Measurements from ENCODE around the gene ORAI3.

DNA sequence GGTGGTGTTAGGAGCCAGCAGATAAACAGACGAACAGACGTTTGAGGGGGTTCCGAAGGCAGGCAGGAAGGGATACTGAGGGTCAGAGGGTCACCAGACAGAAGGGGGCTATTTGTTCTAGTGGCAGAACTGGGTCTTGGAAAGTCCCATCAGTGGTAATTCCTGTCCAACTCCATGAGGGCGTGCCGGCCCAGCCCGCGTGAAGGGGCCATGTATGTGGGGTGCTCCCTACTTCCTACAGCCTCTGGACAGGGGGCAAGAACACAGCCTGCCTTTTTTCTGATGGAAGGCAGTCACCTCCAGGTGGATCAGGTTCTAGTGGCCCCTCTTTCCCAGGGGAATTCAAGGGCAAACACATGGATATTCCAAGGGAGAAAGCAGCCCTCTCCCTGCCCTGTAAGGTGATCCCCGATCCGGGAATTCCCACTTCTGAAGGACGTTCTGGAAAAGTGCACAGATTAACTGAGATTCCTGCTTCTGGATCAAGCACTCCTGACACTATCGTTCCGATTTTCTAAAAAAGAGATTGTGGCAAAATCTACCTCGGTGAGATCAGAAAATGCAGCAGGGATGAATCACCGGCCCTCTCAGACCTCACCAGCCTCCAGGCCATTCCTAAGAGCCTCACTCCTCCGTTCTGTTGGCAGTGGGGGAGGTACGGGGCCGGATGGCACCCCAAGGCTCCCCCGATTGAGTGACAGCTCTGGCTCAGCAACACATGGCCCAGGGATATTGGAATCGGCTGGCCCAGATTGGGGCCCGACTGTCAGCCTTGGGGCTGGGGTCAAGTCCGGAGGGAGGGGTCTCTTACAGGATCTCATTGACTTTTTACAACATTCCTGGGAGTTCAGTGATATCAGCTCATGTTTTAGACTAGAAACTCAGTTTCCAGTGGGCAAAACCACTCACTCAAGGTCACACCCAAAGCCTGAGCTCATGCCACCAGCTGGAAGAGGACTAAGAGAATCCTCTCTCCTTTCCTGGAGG is 49.1 kb downstream of the ORAI3 start:
- TF ChIP-seq ZNF589 (CRISPR knock-in tag; conservative IDR thresholded peaks at IDR 0.05) (no peak), MTF2 (CRISPR knock-in tag; IDR thresholded peaks at IDR 0.05; ENCODE audit: borderline replicate concordance) (peak; percentile 81; the same call in 1 of the 2 replicates), ZSCAN29 (CRISPR knock-in tag; conservative IDR thresholded peaks at IDR 0.05) (no peak), FUBP1 (CRISPR knock-in tag; IDR thresholded peaks at IDR 0.05; ENCODE audit: borderline replicate concordance) (no peak; the same call in 1 of the 2 replicates), CREB1 (IDR thresholded peaks at IDR 0.05) (no peak), CREB1 (CRISPR knock-in tag; IDR thresholded peaks at IDR 0.05) (no peak), ELF4 (CRISPR knock-in tag; IDR thresholded peaks at IDR 0.05; ENCODE audit: borderline replicate concordance) (no peak), SMC3 (IDR thresholded peaks at IDR 0.05; ENCODE audit: low read length) (no peak), TBP (CRISPR knock-in tag; IDR thresholded peaks at IDR 0.05) (no peak), ZNF263 (CRISPR knock-in tag; IDR thresholded peaks at IDR 0.05) (peak; percentile 96), POLR2A (IDR thresholded peaks at IDR 0.05; ENCODE audit: insufficient read depth in 1 of 2, low read depth in 2 of 2, low read length in 2 of 2) (peak in 1 of 2 experiments; percentile 31; a peak in 2 of 4 replicates), SYNCRIP (IDR thresholded peaks at IDR 0.05; ENCODE audit: insufficient read depth, low read depth, low read length) (no peak)
- TF ChIP-seq, protein P1, sequence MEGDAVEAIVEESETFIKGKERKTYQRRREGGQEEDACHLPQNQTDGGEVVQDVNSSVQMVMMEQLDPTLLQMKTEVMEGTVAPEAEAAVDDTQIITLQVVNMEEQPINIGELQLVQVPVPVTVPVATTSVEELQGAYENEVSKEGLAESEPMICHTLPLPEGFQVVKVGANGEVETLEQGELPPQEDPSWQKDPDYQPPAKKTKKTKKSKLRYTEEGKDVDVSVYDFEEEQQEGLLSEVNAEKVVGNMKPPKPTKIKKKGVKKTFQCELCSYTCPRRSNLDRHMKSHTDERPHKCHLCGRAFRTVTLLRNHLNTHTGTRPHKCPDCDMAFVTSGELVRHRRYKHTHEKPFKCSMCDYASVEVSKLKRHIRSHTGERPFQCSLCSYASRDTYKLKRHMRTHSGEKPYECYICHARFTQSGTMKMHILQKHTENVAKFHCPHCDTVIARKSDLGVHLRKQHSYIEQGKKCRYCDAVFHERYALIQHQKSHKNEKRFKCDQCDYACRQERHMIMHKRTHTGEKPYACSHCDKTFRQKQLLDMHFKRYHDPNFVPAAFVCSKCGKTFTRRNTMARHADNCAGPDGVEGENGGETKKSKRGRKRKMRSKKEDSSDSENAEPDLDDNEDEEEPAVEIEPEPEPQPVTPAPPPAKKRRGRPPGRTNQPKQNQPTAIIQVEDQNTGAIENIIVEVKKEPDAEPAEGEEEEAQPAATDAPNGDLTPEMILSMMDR (CRISPR knock-in tag; IDR thresholded peaks at IDR 0.05), result no peak
- TF ChIP-seq, protein P2, sequence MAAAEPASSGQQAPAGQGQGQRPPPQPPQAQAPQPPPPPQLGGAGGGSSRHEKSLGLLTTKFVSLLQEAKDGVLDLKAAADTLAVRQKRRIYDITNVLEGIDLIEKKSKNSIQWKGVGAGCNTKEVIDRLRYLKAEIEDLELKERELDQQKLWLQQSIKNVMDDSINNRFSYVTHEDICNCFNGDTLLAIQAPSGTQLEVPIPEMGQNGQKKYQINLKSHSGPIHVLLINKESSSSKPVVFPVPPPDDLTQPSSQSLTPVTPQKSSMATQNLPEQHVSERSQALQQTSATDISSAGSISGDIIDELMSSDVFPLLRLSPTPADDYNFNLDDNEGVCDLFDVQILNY (CRISPR knock-in tag; conservative IDR thresholded peaks at IDR 0.05), result no peak
